ENCODE results near the gene PTPRK.

The PTPRK gene

GRCh38 chr6:128118401-128118800 lies 402.0 kb downstream of the PTPRK start:
- no peaks in the 10 kb centered on the region for H3K36me3 ChIP-seq (ENCODE audit: control insufficient read depth, insufficient read depth, low read length)
- TF ChIP-seq CTCF (IDR thresholded peaks at IDR 0.05; ENCODE audit: insufficient read depth, low read length, poor library complexity, severe bottlenecking), result no peak
- H3K27me3 ChIP-seq (replicated peaks; ENCODE audit: control insufficient read depth, insufficient read depth, low read length), result no peaks in the 10 kb centered on the region
- no peak for DNase-seq (ENCODE audit: extremely low read depth, insufficient read length)
- no peak overlapping the region for H3K4me3 ChIP-seq (replicated peaks; ENCODE audit: low read depth, low read length)

- no peaks in the 10 kb centered on the region for H3K36me3 ChIP-seq (ENCODE audit: control insufficient read depth, insufficient read depth, low read length)
- TF ChIP-seq CTCF (IDR thresholded peaks at IDR 0.05; ENCODE audit: insufficient read depth, low read length, poor library complexity, severe bottlenecking), result no peak
- no peaks in the 10 kb centered on the region for H3K27me3 ChIP-seq (replicated peaks; ENCODE audit: control insufficient read depth, insufficient read depth, low read length)
- no peak overlapping the region for H3K4me3 ChIP-seq (replicated peaks; ENCODE audit: low read depth, low read length)
- no peak for DNase-seq (ENCODE audit: extremely low read depth, insufficient read length)
These were observed 402.5 kb downstream of the PTPRK start for GRCh38 chr6:128117916-128118315.

- no peak overlapping the region for H3K4me3 ChIP-seq (replicated peaks; ENCODE audit: low read depth, low read length)
- no peak for DNase-seq (ENCODE audit: extremely low read depth, insufficient read length)
- no peaks in the 10 kb centered on the region for H3K27me3 ChIP-seq (replicated peaks; ENCODE audit: control insufficient read depth, insufficient read depth, low read length)
These were observed 406.2 kb downstream of the PTPRK start for GRCh38 chr6:128114164-128114563.

GRCh38 chr6:128112494-128112893 lies 407.9 kb downstream of the PTPRK start:
- Histone ChIP-seq H3K27me3 (replicated peaks; ENCODE audit: control insufficient read depth, insufficient read depth, low read length) (no peaks in the 10 kb centered on the region), H3K4me3 (replicated peaks; ENCODE audit: low read depth, low read length) (no peak overlapping the region; the same call in 1 of the 2 replicates), H3K36me3 (ENCODE audit: control insufficient read depth, insufficient read depth, low read length) (no peaks in the 10 kb centered on the region)
- no peak for TF ChIP-seq CTCF (IDR thresholded peaks at IDR 0.05; ENCODE audit: insufficient read depth, low read length, poor library complexity, severe bottlenecking)
- DNase-seq (ENCODE audit: extremely low read depth, insufficient read length), result no peak

More at GRCh38 chr6:128114164-128114563, 406.2 kb downstream of the PTPRK start:
- no peaks in the 10 kb centered on the region for H3K36me3 ChIP-seq (ENCODE audit: control insufficient read depth, insufficient read depth, low read length)
- no peak for TF ChIP-seq CTCF (IDR thresholded peaks at IDR 0.05; ENCODE audit: insufficient read depth, low read length, poor library complexity, severe bottlenecking)

GRCh38 chr6:128111096-128111495 lies 409.3 kb downstream of the PTPRK start:
- Histone ChIP-seq H3K36me3 (ENCODE audit: control insufficient read depth, insufficient read depth, low read length) (no peaks in the 10 kb centered on the region), H3K27me3 (replicated peaks; ENCODE audit: control insufficient read depth, insufficient read depth, low read length) (no peaks in the 10 kb centered on the region), H3K4me3 (replicated peaks; ENCODE audit: low read depth, low read length) (no peak overlapping the region)
- TF ChIP-seq CTCF (IDR thresholded peaks at IDR 0.05; ENCODE audit: insufficient read depth, low read length, poor library complexity, severe bottlenecking), result no peak
- DNase-seq (ENCODE audit: extremely low read depth, insufficient read length), result no peak

GRCh38 chr6:128107682-128108081 lies 412.7 kb downstream of the PTPRK start:
- TF ChIP-seq CTCF (IDR thresholded peaks at IDR 0.05; ENCODE audit: insufficient read depth, low read length, poor library complexity, severe bottlenecking), result no peak
- DNase-seq (ENCODE audit: extremely low read depth, insufficient read length), result no peak
- Histone ChIP-seq H3K27me3 (replicated peaks; ENCODE audit: control insufficient read depth, insufficient read depth, low read length) (no peaks in the 10 kb centered on the region), H3K4me3 (replicated peaks; ENCODE audit: low read depth, low read length) (no peak overlapping the region), H3K36me3 (ENCODE audit: control insufficient read depth, insufficient read depth, low read length) (no peaks in the 10 kb centered on the region)
